GM19035 (cell line): ENCODE data around the gene CSMD2.

Experiments used
- ATAC-seq: cut with Tn5 transposase; IDR thresholded peaks from one replicate; pipeline ENCODE4 v1.9.1; 2021; ENCODE audit not compliant: unreplicated experiment

CSMD2 gene

DNA sequence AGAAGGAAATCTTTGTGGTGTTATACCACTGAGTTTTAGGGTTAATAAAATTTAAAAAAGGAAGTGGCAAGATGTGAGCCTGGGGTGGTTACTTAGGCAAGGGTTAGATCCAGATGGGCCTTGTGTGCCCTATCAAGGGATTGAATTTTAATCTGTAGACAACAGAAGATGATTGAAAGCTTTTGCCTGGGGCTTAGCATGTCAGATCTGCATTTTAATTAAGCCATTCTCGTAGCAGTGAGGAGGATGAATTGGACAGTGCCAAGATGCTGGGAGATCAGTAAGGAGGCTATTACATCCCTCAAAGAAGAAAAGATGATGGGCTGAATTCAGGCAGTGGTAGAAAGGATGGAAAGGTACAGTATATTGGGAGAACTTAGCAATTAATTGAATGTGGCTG is 258.9 kb downstream of the CSMD2 start:
- no peak for ATAC-seq

DNA sequence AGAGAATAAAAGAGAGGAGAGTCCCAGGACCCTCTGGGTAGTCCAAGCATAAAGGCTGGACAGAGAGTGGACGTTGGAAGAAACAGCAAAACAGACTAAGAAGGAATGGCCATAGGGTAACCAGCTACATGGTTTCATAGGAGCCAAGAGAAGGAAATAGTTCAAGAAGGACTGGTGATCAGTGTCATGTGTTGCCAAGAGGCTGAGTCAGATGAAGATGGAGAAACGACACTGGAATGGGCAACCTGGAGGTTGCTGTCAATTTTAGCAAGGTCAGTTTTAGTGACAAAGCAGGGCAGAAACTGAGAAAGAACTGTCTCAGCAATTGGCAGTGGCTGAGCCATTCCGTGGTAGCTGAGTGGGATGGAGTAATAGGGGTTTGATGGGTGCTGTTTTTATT is 259.8 kb downstream of the CSMD2 start:
- no peak for ATAC-seq

DNA sequence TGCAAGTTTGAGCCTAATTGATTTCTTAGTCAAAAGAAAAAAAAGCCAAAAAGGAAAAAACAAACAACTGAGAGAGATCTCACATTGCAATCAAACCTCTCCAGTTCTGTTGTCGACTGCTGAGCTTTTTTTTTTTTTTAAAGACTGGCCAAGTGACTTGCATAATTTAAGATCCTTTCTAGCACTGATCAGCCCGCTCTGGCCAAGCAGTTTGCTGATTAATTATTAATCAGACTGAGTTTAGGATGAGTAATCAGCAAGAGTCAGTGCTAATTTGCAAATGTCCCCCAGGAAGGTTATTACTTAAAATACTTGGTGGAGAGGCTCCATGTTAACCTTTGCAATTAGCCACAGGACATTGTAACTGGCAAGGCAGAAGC is 261.8 kb downstream of the CSMD2 start:
- no peak for ATAC-seq

DNA sequence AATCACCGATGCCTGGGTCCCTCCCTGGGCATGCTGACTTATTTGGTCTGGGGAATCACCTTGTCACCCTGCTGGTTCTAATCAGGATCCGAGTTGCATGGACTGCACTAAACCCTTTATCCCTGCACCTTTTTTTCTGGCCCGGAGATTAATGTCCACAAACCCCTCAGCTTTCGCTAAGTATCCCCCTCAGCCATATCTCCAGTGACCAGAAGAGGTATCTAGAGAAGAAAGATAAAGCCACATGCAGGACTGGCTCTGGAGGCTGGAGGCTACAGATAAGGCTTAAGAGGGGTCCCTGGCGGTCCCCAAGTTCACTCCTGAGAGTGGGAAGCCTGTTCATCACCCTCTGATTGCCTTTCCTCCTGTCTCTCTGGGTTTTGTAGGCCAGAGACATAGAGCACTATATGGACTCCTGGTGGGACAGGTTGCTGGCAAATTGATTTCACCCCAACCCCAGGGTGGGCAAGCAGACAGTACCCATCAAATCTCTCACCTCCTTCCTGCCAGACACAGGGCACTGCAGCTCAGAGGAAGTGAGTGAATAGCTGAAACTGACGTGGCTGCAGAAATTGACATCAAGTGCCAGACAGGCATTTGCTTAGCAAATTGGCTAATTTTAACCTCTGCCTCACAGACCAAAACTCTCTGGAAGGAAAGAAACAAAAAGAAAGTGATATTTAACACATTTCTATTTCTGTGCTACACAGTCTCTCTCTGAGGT is 262.4 kb downstream of the CSMD2 start:
- ATAC-seq: peak; percentile 93

DNA sequence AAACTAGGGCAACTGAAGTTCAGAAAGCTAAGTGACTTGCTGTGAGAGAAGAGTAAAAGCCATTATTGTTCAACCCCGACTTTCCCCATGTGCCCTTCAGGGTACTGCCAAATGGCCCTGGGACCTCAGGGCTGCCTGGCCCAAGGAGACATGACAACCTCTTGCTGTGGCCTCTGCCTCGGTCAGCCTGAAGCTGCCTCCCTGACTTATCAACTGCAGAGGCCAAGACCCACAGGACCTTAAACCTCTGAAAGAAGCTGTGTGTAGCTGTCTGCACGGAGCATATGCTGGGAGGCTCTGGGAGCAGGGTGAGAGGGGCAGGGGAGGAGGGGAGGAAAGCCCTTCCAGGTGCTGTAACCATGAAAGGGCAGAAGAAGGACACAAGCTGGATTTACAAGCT is 265.3 kb downstream of the CSMD2 start:
- ATAC-seq: no peak

DNA sequence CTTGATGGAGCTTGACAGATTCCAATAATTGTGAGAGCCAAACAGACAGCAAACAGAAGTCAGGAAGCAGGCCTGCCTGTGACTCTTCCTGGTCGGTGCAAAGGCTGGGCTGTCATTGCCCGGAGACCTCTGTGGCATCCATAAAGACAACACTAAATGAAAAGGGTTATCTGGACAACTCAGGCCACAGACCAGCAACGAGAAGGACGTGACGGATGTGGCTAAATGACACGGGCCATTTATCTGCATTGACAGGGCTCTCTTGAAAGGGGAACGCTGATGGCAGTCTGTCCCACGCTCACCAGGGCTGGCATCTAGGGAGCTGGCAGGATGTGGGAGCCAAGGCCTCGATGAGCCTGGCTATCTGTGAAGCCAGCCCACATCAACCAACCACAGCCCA is 266.1 kb downstream of the CSMD2 start:
- no peak for ATAC-seq

DNA sequence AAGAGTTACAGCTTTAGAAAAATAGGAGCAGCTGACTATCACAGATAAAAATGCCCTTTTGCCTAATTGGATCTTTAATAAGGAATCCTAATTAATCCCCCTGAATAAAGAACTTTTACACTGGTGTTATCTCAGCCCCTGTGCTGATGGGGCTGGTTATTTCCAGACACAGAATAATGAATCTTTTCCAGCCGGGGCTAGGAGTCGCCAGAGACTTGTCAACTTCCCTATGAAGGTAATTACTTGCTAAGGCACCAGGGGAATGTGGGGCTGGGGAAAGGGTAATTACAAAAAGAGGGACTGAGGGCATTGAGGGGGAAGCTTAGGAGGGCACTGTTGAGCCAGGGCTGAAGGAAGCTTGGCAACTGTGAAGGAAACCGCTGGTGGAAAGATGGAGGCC is 266.6 kb downstream of the CSMD2 start:
- no peak for ATAC-seq

DNA sequence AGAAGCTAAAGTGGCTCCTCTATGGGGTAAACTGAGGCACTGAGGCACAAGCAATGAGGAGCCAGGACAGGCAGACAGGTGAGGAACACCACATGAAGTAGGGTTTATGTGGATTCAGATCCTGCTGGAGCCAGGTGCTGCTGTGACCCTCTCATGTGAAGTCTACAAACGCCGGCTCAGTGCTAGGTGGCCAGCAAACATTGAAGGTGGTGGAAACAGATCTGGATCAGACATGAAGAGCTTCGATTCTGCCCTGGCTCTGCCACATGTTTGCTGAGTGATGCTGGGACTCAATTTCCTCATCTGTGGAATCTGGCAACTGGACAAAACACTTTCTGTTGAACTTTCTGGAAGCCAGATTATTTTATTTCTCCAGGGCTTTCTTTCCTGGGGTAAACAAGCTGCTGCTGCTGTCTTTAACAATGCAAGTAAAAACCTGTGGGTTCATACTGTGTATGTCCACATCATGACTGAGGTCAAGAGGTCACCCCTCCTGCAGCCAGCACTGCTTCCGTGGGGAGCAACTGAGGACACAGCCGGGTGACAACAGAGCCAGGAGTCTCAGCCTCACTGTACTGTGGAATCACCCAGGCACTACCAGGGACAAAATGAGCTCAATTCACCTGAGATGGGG is 267.8 kb downstream of the CSMD2 start:
- ATAC-seq: no peak

DNA sequence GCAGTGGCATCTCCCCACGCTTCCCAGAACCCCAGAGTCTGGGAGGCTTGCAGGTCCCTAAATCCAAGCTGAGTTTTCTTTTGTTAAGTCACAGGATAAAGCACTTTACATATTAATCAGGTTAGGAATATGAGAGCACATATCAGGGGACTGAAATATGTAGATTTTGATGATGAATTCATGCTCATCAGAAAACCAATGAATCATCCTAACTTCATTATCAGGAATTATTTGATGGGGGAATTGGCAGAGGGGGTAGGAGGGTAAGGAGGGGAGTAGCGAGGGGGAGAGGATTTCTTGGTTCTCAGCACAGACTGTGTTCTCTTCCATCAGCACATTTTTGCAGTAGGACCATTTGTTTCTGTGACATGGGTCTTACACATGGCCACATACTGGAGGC is 269.1 kb downstream of the CSMD2 start:
- no peak for ATAC-seq

DNA sequence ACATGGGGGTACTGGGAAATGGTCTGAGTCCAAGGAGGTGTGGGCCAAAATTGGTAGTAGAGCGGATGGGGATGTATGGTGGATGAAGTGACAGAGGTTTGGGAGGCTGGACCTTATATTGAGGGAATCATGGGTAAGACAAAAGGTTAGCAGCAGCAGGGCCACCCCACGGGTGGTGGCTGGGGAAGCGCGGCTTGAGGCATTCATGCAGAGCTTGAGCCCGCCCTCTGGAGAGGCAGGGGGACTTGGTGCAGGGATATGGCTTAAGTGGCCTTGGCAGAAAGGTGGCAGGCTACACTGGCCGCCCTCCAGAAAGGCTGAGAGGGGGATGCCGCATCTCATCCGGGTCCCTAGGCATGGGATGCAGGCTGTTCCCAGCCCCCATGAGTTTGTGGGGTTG is 269.6 kb downstream of the CSMD2 start:
- ATAC-seq: no peak

DNA sequence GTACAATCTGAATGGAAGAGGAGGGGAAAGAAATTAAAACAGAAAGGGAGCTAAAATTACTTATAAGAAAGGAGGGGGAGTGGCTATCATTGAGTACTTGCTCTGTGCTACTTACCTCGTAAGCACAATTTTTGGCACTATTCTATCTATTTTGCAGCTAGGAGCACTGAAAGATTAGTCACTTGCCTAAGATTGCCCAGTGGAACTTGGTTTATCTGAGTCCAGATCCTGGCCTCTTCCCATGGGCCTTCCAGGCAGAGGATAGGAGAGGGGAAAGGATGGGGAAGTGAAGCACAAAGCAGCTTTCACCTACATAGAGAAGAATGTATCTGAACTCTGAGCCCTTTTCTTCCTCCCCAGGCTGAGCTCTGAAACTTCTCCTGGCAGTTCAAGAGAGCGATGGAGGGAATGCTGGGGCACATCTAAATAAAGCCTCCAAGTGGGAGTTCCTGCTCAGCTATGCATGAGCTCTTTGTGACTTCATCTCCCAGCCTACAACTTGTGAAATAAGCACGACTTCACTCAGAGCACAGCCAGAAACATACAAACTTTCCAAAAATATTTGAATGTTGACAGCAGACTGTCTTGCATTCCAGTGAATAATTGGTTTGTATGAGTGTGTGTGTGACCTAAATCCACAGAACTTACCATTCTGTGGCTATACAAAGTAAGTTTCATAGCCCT is 271.7 kb downstream of the CSMD2 start:
- ATAC-seq: no peak

DNA sequence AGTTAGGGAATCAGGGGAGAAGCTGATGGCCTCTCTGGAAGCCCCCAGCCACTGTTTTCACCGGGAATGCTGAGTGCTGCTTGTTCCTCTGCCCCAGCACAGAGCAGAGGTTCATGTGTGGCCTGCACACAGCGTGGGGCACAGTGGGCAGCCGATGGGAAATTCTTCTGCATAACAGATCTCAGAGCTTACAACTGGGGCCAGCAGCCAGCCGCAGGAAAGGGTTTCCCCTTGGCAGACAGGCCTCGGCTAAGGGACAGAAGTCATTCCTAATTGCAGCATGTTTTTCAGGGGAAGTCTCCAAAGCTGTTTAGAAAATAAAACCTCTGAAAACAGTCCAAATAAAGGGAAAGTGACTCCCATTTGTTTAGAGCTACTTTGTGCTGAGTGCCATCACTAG is 278.5 kb downstream of the CSMD2 start:
- ATAC-seq: no peak

DNA sequence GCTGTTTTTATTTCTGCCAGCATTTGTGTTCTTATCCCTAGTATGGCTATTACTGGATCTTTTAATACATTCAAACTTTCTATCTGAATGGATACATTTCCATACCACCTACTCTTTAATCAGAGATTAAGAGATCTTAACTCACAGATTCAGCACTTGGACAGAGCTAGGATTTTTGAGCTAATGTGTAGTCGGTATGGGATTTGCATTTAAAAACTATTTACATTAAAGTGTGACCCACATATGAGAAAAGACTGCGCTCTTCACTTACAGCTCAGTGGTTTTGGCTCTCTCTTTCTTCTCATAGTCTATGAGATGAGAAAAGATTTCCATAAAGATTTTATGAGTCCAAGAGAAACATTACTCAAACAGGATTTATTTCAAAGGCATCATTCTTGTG is 284.7 kb downstream of the CSMD2 start:
- ATAC-seq: no peak

DNA sequence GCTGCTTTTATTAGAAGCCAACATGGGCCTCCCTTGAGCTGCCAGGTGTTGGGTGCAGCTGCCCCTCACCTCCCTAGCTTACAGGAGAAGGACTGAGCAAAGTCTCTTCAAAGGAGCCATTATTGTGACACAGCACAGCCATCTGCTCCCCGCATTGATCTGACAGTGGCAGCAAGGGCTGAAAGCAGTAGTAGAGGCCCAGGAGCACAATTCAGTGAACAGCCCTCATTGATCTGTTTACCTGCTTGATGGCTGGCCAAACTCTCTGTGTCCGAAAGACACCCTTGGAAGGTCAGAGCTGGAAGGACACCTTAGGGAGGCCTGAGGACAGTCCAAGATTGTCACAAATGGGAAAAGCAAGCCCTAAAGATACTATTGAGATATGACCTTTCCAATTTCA is 286.6 kb downstream of the CSMD2 start:
- no peak for ATAC-seq

DNA sequence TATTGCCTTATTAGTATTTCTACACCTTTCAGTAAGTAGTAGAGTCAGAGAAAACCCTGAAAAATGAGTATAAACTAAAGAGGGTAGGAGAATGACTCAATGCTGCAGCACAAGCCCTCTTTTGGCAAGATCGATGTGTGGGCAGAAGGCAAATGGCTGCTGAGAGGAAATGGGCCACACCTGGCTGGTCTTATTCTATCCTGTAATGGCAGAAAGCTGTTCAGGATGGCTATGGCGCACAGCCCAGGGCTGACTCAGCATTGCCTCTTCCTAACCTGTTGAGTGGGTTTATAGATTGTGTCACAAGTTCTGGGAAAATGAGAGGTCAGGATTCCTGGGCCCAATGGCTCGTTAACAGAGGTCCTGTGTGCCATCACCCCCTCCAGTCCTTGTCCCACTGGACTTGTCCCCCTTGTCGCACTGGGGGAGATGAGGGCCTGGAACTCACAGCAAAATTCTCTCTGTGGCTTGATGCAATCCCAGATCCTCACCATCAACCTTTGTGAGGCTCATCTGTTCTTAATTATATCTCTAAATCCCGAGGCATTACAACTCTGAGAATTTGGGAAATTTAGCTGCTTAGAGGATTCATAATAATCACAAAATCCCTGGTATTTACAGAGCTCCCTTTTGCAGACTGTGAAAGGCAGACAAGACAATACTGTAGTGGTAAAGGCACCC is 287.9 kb downstream of the CSMD2 start:
- ATAC-seq: no peak

DNA sequence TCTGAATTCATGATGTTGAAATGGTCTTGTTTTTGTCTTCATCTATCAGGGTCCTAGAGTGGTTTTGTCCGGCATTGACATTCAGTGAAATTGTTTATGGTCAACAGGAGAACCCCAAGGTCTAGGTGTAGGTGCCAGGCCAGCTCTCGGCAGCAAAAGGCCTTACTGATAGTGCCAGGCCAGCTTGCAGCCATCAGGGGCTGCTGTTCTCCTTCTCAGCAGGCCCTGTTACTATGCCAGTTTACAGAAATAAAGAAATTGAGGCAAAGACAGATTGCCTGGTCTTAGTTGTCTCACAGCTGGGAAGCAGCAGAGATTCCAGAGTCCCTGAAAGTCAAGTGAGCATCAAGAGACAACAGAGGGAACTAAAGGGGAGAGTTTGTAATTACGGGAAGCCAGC is 289.2 kb downstream of the CSMD2 start:
- ATAC-seq: no peak

DNA sequence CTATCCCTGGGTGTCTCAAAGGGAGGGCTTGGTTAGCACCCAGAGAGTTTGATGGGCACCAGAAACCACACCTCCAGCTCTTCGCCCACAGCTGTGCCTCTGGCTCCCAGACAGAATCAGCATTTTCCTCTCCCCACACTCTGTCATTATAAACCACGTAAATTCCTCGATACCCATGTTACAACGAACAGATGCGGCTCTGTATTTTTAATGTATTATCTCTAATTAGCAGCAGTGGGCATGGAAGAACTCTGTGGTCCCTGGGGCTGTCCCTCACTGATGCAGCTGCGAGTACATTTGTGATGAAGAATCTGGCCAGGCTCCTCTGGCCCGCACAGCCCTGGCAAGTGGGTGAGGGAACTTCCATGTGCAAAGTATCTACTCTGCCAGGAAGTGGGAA is 290.4 kb downstream of the CSMD2 start:
- ATAC-seq: no peak

DNA sequence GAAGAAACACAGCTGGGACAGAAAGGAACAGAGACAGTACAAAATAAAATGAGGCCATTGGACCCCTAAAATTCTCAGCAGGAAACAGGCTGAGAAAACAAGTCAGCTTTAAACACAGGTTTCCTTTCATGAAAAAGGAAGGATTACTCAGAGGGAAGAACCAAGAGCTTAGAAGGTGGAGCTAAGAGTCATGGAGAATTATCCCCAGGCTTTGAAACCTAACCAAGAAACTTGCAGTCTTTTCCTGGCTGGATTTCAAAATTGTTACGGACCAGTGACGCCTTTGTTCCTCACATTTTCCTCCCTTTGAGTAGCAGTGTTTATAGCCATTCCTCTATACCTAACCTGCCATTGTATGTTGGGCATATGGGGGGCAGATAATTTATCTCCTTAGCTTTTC is 292.3 kb downstream of the CSMD2 start:
- ATAC-seq: no peak

DNA sequence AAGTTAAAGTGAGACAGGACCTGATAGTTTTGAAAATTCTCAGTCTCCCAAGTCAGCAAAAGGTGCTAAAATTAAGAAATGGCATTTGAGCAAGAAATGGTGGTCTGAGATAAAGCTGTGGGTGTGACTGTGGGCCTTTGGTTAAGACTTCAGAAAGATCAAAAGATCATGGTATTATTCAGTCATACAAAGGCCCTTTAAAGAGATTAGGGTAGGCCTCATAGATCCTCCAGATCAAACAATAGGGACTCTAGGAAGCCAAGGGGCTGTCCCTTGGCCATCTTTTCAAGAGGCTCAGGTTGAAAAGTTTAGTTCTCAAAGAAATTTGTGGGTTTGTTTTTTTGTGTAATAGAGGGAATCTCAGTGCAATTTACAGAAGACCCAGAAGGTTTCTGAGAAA is 292.8 kb downstream of the CSMD2 start:
- ATAC-seq: no peak

DNA sequence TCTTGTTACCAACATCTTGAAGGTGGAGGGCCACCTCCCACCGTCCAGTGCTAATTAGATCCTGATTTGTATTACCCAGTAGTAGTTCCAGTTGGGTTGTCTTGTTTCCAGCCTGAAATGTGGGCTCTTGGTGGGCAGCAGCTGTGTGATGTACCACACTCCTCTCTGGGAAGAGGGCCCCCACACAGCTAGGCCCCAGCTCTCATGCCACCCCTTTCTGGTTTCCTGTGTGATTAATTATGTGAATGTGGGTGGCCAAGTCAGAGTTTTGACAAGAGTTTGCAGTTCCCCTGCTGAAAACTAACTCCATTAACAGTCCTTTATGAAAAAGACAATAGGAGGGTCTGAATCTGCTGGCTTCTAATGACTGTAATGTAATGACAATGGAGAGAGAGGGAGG is 297.3 kb downstream of the CSMD2 start:
- no peak for ATAC-seq

DNA sequence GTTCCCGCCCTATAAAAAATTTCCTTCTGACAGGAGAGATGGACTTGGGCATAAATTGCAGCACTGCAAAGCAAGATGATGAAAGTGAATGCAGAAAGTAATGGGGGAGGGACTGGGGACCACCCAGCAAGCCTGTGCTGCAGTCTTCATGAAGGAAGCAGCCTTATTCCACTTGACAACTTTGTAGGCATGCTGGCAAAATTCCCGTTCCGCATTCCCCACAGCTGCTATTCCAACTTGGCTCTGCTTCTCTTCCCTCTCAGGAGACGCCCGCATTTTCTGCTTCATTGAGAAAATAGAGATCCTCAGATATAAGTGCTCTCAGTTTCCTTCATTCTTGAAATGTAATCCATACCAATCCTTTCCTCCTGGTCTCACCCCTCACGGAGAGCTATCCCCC is 298.7 kb downstream of the CSMD2 start:
- ATAC-seq: no peak
